Activated CD4-positive, alpha-beta T cell treated with anti-CD3 and anti-CD28 coated beads, Interleukin-2, amount 10 ng/mL, durations not matched to agents 24 days and 14 days (primary cell): Measurements from ENCODE around the gene NFATC2. TPM values are rescaled to one million over a fixed set of nuclear protein-coding genes. Genes with fewer than 3 reads are reported as not detected.

ENCODE experiments used
- DNase-seq: peaks from one replicate; pipeline ENCODE4 v3.0.0; 2022
- H3K27ac Mint-ChIP-seq: one replicate; pipeline ENCODE4 v1.8.0; 2022; ENCODE audit warnings: mild to moderate bottlenecking, mixed read lengths
- H3K27me3 Mint-ChIP-seq: one replicate; pipeline ENCODE4 v1.8.0; 2022; ENCODE audit warnings: mixed read lengths
- H3K36me3 Mint-ChIP-seq: one replicate; pipeline ENCODE4 v1.8.0; 2022; ENCODE audit warnings: low read depth, mild to moderate bottlenecking, mixed read lengths
- H3K4me1 Mint-ChIP-seq: one replicate; pipeline ENCODE4 v1.8.0; 2021; ENCODE audit warnings: mixed read lengths
- H3K4me3 Mint-ChIP-seq: one replicate; pipeline ENCODE4 v1.8.0; 2022; ENCODE audit warnings: mild to moderate bottlenecking, moderate library complexity, mixed read lengths
- H3K9me3 Mint-ChIP-seq: one replicate; pipeline ENCODE4 v1.8.0; 2021; ENCODE audit warnings: mixed read lengths
- intact Hi-C: fragments of 100-400 bp; cut with micrococcal nuclease; formaldehyde crosslinking; loops from one replicate; pipeline ENCODE4 v1.15.1; 2023
- total RNA-seq: library from RNA; stranded (reverse); gene quantifications from 2 replicates; pipeline ENCODE4 v1.2.3, GENCODE V29; 2022

Gene NFATC2
- total RNA-seq, 1 donor from 2014 or later, result 65.0 TPM

GRCh38 chr20:51389543-51390264, 152.8 kb downstream of the NFATC2 start:
- no peaks in the 10 kb centered on the region for H3K9me3 Mint-ChIP-seq
- H3K36me3 Mint-ChIP-seq, result peaks cover 78% of the 10 kb centered on the region
- no peak for DNase-seq
- H3K4me1 Mint-ChIP-seq, result peaks cover 68% of the 10 kb centered on the region
- intact Hi-C loops, result loop anchor here (5.0 kb wide), 3 partner anchors 33 to 138 kb away; no protein-coding TSS in a partner anchor
- no peak overlapping the region for H3K4me3 Mint-ChIP-seq
- H3K27ac Mint-ChIP-seq, result peak overlapping the region; percentile 48
- H3K27me3 Mint-ChIP-seq, result no peaks in the 10 kb centered on the region

GRCh38 chr20:51388756-51389542, 153.6 kb downstream of the NFATC2 start:
- no peaks in the 10 kb centered on the region for H3K9me3 Mint-ChIP-seq
- peaks cover 70% of the 10 kb centered on the region for H3K4me1 Mint-ChIP-seq
- H3K27ac Mint-ChIP-seq, result peak overlapping the region; percentile 72
- no peak for DNase-seq
- peak overlapping the region; percentile 46 for H3K4me3 Mint-ChIP-seq
- H3K27me3 Mint-ChIP-seq, result no peaks in the 10 kb centered on the region
- H3K36me3 Mint-ChIP-seq, result peaks cover 73% of the 10 kb centered on the region
- intact Hi-C loops, result loop anchor here (1.0 to 5.0 kb wide), 6 partner anchors 10 to 152 kb away; no protein-coding TSS in a partner anchor

DNA sequence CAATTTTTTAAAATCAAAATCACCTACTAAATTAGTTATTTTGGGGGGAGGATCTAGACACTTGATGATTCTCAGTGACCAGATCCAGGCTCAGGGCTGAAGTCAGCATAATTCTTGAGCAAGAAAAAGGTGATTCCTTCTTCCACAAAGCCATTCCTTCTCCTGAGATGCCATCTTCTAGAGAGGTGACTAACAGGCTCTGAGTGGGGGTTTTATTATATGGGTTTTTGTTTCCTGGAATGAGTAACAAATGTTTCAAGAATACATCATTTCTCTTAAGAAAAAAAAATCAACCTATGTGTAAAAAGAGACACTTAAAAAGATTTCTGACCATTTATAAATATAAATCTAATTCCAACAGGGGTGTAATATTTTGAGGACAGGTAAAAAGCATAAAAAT, 154.3 kb downstream of the NFATC2 start:
- H3K4me3 Mint-ChIP-seq, result peak overlapping the region; percentile 24
- DNase-seq, result no peak
- peaks cover 74% of the 10 kb centered on the region for H3K4me1 Mint-ChIP-seq
- no peaks in the 10 kb centered on the region for H3K27me3 Mint-ChIP-seq
- H3K27ac Mint-ChIP-seq, result peak overlapping the region; percentile 29
- H3K9me3 Mint-ChIP-seq, result no peaks in the 10 kb centered on the region
- H3K36me3 Mint-ChIP-seq, result peaks cover 76% of the 10 kb centered on the region
- intact Hi-C loops, result loop anchor here (1.0 to 5.0 kb wide), 6 partner anchors 11 to 153 kb away; no protein-coding TSS in a partner anchor

- no peaks in the 10 kb centered on the region for H3K9me3 Mint-ChIP-seq
- no peak overlapping the region for H3K4me3 Mint-ChIP-seq
- H3K4me1 Mint-ChIP-seq, result peaks cover 73% of the 10 kb centered on the region
- H3K27me3 Mint-ChIP-seq, result no peaks in the 10 kb centered on the region
- peaks cover 67% of the 10 kb centered on the region for H3K36me3 Mint-ChIP-seq
- intact Hi-C loops, result loop anchor here (5.0 kb wide), 3 partner anchors 35 to 140 kb away; no protein-coding TSS in a partner anchor
- no peak overlapping the region for H3K27ac Mint-ChIP-seq
- no peak for DNase-seq
Measured at GRCh38 chr20:51387125-51387875, 155.2 kb downstream of the NFATC2 start.

GRCh38 chr20:51386586-51386985, 155.9 kb downstream of the NFATC2 start:
- peaks cover 69% of the 10 kb centered on the region for H3K4me1 Mint-ChIP-seq
- H3K27ac Mint-ChIP-seq, result peak overlapping the region; percentile 81
- intact Hi-C loops, result loop anchor here (1.0 to 5.0 kb wide), 5 partner anchors 18 to 209 kb away; no protein-coding TSS in a partner anchor
- H3K36me3 Mint-ChIP-seq, result peaks cover 64% of the 10 kb centered on the region
- peak overlapping the region; percentile 30 for H3K4me3 Mint-ChIP-seq
- H3K9me3 Mint-ChIP-seq, result no peaks in the 10 kb centered on the region
- H3K27me3 Mint-ChIP-seq, result no peaks in the 10 kb centered on the region
- peak; percentile 72 for DNase-seq

DNA sequence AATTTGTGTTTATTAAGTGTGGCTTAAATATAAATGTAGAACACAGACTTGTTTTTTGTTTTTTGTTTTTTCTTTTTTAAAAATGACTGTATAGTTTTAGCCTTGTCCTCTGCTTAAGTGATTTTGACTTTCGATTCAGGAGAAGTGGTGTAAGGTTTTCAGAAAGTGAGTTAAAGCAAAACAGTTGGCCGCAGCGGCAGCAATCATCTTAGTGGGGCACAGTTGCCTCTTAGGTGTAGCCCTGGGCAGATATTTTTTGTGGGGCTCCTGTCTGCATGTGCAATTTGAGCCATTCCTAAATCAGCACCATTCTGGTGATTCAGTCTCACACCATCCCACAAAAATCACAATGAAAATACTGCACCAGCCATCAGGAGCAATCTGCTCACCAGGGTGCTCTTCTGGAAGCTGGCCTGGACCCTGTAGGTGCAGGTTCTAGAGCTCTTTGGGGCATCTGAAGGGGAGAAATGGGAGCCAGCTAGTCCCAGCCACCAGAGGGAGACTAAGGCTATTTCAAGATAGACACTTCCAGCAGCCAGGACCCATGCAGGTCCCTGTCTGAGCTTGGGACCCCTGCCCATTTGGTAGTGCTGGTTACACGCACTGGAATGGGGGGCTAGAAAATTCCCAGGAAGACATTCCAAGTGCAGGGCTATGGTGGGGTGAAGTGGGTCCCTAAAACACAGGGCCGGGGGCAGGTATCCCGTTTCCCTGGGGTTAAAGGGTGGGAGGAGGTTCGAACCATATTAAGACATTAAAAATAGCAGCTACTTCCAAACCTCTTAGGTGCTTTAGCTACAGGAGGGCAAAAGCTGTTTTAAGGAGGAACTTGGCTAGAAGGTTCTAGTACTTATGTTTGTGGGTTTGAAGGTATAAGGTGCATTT, 156.6 kb downstream of the NFATC2 start:
- Mint-ChIP-seq H3K27ac (peak overlapping the region; percentile 81), H3K36me3 (peaks cover 61% of the 10 kb centered on the region), H3K4me3 (no peak overlapping the region), H3K4me1 (peaks cover 67% of the 10 kb centered on the region), H3K27me3 (no peaks in the 10 kb centered on the region), H3K9me3 (no peaks in the 10 kb centered on the region)
- intact Hi-C loops, result loop anchor here (1.0 to 5.0 kb wide), 5 partner anchors 18 to 209 kb away; no protein-coding TSS in a partner anchor
- peak; percentile 77 for DNase-seq

GRCh38 chr20:51384875-51385274, 157.6 kb downstream of the NFATC2 start:
- intact Hi-C loops, result loop anchor here (5.0 kb wide), 3 partner anchors 37 to 142 kb away; no protein-coding TSS in a partner anchor
- Mint-ChIP-seq H3K27me3 (no peaks in the 10 kb centered on the region), H3K27ac (peak overlapping the region; percentile 83), H3K9me3 (no peaks in the 10 kb centered on the region), H3K4me3 (peak overlapping the region; percentile 31), H3K4me1 (peaks cover 62% of the 10 kb centered on the region), H3K36me3 (peaks cover 53% of the 10 kb centered on the region)
- no peak for DNase-seq

DNA sequence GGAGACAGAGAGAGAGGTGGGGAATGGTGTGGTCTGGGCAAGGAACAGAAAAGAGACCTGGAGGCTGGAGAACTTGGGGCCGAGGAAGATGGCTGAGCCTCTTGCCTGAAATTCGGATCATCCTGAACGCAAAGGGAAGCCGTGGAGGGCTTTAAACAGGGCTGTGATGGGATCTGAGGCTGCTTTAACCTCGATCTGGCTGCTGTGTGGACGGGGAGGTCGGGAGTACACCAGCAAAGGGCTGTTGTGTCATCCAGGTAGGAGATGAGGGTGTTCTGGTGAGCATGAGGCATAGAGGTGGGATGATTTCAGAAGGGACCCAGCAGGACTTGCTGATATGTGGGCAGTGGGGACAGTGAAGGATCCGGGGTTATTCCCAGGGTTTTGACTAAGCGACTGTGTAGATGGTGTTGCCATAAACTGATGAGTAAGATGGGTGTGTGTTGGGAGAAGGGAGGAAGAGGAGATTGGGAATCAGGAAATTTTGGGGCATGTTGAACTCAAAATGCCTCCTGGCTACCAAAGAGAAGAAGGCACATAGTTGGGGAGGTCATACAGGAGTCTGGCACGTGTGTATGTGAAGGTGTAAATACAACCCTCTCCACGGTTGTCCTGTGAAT, 158.5 kb downstream of the NFATC2 start:
- peaks cover 47% of the 10 kb centered on the region for H3K36me3 Mint-ChIP-seq
- peak overlapping the region; percentile 83 for H3K27ac Mint-ChIP-seq
- intact Hi-C loops, result no loop called here
- peaks cover 56% of the 10 kb centered on the region for H3K4me1 Mint-ChIP-seq
- no peak overlapping the region for H3K4me3 Mint-ChIP-seq
- no peak for DNase-seq
- no peaks in the 10 kb centered on the region for H3K9me3 Mint-ChIP-seq
- H3K27me3 Mint-ChIP-seq, result no peaks in the 10 kb centered on the region

DNA sequence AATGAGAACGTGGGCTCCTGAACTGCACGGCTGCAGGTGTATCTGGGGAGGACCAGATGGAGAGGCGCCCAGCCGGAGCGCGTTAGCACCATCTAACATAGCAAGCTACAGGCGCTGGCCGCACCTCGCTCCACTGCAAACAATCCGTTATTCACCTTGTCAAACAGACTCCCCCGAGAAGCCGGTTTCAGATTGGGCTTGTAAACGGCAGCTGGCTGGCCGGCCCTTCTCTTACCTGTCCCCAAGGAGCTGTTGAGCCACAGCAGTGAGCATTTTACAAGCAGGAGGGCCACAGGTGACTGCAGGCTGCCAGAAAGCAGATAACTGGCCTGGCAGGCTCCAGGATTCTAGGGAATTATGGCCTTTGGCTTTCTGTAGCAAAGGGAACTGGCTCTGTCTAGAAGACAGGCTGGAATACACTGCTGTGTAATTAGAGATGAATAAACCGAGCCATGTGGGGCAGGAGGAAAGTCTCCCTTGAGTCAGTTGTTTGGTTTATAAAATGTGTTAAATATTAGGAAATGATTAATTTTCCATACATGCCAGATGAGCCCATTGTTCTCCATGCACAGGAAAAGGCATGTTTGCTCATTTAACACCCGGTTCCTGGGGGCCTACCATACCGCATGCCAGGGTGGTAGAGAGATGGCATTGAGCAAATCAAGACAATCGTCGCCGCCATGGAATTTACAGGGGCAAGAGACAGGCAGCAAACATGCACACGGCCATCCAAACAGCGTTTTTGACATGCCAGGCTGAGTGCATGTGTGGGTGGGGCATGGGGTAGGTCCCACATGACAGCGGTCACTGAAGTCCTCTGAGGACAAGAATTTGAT, 159.3 kb downstream of the NFATC2 start:
- intact Hi-C loops, result no loop called here
- Mint-ChIP-seq H3K36me3 (peaks cover 41% of the 10 kb centered on the region), H3K4me3 (no peak overlapping the region), H3K27ac (peak overlapping the region; percentile 67), H3K9me3 (no peaks in the 10 kb centered on the region), H3K4me1 (peaks cover 49% of the 10 kb centered on the region), H3K27me3 (no peaks in the 10 kb centered on the region)
- DNase-seq, result no peak

GRCh38 chr20:51382111-51382985, 160.2 kb downstream of the NFATC2 start:
- Mint-ChIP-seq H3K27ac (peak overlapping the region; percentile 13), H3K4me3 (no peak overlapping the region), H3K9me3 (no peaks in the 10 kb centered on the region), H3K36me3 (peaks cover 36% of the 10 kb centered on the region), H3K27me3 (no peaks in the 10 kb centered on the region), H3K4me1 (peaks cover 46% of the 10 kb centered on the region)
- DNase-seq, result no peak
- intact Hi-C loops, result no loop called here

- no peak overlapping the region for H3K4me3 Mint-ChIP-seq
- DNase-seq, result no peak
- H3K27ac Mint-ChIP-seq, result no peak overlapping the region
- H3K27me3 Mint-ChIP-seq, result no peaks in the 10 kb centered on the region
- H3K4me1 Mint-ChIP-seq, result peaks cover 40% of the 10 kb centered on the region
- H3K9me3 Mint-ChIP-seq, result no peaks in the 10 kb centered on the region
- peaks cover 30% of the 10 kb centered on the region for H3K36me3 Mint-ChIP-seq
- intact Hi-C loops, result no loop called here
Measured at GRCh38 chr20:51381557-51381956, 161.0 kb downstream of the NFATC2 start.
